GM18861 (cell line): ENCODE data around the gene WDR62.
A peak's percentile ranks its signal among the peaks of the same experiment; 100 is the strongest.
"Not testable (repeated sequence)": the region's sequence is repeated elsewhere in the genome, so short reads cannot be mapped to it uniquely, and the experiment has no call there.

Experiments used
- ATAC-seq: cut with Tn5 transposase; IDR thresholded peaks from one replicate; pipeline ENCODE4 v1.9.1; 2021; ENCODE audit not compliant: unreplicated experiment

Gene WDR62

DNA sequence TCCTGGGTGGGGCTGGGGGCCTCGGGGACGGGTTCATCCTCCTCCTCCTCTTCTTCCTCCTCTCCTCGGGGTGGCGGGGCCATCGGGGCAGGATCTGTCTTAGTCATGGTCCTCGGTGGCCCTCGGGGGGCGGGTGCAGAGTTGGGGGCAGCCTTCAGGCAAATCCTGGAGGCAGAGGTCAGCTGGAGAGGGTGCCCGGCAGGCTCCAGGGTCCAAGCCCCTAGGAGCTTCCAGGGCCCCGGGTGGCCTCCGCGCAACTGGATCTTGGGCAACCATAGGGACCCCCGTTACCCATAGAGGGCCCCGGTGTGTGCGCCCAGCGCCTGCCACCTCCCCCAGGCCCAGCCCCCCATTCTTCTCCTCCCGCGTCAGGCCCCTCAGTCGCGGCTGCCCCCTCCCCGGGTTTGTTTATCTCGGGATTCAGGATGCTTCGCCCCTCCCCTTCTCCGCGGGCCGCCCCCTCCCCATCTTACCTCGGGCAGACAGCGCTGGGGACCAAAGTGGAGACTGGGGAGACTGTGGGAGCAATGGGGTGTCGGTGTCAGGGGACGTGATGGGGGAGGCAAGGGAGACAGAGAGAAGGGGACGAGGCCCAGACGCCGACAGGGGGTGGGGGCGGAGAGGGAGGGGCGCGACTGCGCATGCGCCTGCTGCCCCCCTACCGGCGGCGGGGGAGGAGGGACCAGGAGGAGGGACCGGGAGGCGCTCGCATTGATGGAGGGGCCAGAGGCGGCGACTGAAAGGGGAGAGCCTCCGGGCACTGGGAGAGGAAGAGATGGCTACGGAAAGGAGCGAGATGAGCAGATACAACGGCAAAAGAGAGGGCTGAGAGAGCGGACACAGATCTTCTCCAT lies 22.2 kb upstream of the WDR62 start, which contains the start of gene CLIP3:
TSS of gene CLIP3 (minus strand) at position 623 of the 854 bp plus-strand sequence. CDS start at position 107, 516 bp downstream.
- no peak for ATAC-seq

DNA sequence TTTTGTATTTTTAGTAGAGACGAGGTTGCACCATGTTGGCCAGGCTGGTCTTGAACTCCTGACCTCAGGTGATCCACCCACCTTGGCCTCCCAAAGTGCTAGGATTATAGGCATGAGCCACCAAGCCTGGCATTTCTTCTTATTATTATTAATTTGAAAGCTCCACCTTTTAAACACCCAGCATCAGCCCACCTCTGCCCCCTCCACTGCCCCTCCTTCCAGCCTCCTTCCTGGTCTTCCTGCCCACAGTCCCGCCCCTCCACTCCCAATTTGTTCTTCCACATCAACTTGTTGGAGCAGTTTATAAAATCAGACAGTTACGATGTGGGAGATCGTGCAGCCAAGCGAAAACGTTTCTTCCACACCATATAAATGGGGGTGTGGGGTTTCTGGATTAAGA lies 14.2 kb upstream of the WDR62 start:
- ATAC-seq = no peak

DNA sequence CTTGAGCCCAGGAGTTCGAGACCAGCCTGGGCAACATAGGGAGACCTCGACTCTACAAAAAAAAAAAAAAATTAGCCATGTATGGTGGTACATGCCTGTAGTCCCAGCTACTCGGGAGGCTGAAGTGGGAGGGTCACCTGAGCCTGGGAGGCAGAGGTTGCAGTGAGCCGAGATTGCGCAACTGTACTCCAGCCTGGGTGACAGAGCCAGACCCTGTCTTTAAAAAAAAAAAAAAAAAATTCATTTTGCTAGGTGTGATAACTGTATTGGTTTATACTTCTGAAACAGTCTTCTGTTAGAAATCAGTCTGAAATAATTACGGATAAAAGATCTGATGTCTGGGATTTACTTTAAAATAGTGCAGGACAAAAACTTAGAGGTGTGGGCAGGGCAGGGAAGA lies 13.6 kb upstream of the WDR62 start:
- not testable (repeated sequence) for ATAC-seq

DNA sequence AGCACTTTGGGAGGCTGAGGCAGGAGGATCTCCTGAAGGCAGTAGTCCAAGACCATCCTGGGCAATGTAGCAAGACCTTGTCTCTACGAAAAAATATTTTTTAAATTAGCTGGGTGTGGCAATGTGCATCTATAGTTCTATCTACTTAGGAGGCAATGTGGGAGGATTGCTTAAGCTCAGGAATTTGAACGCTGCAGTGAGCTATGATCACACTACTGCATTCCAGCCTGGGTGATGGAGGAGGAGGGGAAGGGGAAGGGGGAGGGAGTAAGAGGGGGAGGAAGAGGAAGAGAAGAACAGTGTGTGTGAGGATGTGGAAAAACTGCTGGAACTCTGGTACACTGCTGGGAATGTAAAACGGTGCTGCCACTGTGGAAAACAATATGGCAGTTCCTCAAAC lies 12.9 kb upstream of the WDR62 start:
- no peak for ATAC-seq

DNA sequence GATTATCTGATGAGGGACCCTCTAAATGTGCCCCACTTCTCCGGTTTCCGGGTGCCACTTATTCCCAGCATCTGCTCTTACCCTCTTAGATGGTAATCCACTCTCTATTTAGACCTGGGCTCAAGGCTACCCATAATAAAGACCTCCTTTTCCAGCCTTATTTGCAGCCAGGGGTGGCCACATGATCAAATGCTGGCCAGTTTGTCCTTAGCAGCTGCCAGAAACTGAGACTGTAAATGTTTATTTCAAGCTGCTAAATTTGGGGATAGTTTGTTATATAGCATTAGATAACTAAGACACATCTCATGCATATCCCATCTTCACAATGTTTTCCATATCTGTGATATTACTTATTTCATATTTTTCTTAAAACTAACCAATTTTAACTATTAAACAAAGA lies 10.7 kb upstream of the WDR62 start:
- no peak for ATAC-seq

DNA sequence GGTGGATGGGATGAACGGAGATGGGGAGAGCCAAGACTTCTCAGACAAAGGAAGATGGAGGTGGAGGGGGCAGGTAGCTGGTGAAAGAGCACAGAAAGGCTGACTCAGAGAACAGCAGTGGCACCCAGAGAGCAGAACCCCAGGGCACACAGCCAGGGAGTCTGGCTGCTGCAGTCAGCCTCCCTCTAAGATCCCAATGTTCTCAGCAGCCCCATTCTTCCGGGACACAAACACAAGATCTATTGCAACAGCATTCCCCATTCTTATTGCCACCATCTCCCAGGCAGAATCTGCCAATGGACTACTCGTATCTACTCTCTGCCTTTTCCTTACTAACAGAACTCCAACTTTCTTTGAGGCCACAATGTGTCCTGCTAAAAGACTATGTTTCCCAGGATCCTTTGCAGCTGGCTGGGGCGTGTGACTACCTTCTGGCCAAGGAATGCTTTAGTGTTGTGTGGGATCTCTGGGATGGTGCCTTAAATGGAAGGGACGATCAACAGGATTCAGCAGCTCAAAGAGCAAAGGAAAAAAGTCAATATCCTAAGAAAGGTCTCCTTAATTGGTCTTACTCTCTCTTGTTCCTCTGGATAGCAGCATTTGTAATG lies 8.2 kb upstream of the WDR62 start:
- no peak for ATAC-seq

DNA sequence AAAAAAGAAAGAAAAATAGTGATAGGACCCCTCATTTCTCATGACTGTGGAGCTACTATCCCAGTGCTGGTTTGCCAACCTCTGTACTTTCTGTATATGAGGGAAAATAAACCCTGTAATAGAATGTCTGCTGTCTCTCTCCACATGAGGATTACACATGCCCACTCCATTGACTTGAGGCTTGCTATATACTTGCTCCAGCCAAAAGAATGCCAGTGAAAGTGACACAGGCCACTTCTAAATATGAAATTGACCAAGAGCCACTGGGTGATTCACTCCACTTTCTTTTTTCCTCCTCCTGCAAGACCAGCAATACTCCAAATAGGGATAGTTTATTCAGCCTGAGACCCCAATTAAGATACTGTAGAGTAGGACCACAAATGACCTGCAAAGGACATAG lies 6.9 kb upstream of the WDR62 start:
- no peak for ATAC-seq

DNA sequence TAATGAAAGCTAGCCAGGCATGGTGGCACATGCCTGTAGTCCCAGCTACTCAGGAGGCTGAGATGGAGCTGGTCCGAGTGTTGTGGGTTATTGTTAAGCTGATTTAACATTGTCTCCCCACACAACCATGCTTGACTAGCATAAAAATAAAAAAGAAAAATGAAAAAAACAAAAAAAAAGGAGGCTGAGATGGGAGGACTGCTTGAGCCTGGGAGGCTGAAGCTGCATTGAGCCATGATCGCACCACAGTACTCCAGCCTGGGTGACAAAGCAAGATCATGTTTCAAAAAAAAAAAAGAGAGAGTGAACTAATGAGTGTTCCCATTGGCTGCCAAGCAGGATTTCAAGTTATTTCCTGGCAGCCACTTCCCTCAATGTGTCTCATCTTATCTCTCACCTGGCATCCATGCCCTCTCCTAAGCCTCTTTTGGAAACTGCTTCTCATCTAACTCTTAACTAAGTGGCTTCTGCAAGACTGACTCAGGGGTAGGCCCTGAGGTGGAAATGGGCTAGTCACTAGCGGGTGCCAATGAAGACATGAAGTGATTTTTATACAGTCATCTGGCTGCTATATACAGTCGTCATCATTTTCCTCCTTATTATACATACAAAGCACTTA lies 5.5 kb upstream of the WDR62 start:
- no peak for ATAC-seq

DNA sequence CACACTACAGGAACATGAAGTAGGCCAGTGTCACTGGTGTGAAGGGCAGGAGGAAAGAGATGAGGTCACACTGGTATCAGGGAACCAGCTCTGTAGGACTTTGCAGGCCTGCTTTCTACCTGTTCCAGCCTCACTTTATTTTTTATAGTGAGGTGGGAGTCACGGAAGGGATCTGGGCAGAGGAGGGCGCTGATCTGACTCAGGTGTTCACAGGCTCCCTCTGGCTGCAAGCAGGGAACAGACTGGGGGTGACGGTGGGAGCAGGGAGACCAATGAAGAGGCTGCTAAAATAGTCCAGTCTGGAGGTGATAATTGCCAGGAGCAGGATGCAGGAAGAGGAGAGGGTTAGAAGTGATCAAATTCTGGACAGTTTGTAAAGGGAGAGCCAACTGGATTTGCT lies 3.5 kb upstream of the WDR62 start:
- ATAC-seq = no peak

DNA sequence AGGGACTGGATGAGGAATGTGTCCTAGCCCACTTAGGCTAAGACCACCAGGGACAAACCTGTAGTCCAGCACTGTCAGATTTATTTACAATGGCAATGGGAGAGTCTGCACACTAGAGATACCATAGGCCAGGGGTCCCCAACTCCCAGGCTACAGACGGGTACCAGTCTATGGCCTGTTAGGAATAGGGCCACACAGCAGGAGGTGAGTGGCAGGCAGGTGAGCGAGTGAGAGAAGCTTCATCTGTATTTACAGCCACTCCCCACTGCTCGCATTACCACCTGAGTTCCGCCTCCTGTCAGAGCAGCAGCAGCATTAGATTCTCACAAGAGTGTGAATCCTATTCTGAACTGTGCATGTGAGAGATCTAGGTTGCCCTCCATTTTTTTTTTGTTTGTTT lies 3.1 kb upstream of the WDR62 start:
- ATAC-seq = no peak

DNA sequence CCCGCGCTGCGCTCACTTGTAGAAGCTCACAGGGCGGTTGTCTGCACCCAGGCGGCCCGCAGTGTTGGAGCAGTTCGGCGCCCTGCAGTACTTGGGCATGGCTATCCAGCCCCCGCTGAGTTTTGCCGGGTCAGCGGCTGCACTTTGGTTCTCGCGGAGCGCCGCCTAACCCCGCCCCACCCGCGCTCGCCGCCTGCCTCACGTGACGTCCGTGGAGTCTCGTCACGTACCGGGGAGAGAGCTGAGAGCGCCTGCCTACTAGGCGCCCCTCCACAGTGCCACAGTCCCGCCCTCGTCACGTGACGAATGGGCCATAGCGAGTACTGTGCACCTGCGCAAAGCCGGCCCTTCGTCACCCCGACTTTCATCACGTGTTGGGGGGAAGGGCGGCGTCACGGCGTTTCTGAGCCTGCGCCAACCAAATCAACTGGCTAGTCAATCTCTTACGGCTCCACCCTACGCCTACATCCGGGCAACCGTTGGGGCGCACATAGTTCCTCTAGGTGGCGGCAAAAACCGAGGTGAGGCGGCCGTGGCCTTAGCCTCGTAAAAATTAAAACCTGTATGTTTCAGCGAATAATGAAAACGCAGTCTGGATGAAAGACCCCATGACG lies 471 bp upstream of the WDR62 start, which contains the start of gene THAP8:
TSS of gene THAP8 (minus strand) at position 167 of the 614 bp plus-strand sequence. CDS start at position 99, 68 bp downstream.
- ATAC-seq = peak; percentile 73

DNA sequence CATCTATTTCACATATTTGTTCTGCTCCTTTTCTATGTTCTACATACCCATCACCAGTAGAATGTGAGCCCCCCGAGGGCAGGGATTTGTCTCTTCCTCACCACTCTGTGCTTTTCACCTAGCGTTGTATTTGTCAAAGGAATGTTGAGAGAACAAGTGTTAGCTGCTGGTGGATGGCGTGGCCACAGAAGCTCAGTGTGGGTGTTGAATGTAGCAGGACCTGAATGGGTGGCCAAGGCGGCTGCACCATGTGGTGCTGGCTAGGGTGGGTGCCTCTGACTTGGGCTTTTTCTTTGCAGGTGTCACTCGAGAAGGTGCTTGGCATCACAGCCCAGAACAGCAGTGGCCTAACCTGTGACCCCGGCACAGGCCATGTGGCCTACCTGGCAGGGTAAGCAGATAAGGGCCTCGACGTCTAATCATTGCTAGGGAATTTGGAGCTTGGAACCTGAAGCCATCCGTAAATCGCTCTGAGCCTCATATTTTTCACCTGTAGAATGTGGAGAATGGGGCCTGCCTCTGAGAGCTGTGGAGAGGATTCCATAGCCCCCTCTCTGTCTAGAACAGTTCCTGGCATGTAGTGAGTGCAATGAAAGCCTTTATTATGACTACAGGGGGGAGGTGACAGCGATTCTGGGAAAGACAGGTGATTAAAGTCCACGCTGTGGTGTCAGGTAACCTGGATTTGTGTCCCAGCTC lies 3.9 kb downstream of the WDR62 start:
- no peak for ATAC-seq

DNA sequence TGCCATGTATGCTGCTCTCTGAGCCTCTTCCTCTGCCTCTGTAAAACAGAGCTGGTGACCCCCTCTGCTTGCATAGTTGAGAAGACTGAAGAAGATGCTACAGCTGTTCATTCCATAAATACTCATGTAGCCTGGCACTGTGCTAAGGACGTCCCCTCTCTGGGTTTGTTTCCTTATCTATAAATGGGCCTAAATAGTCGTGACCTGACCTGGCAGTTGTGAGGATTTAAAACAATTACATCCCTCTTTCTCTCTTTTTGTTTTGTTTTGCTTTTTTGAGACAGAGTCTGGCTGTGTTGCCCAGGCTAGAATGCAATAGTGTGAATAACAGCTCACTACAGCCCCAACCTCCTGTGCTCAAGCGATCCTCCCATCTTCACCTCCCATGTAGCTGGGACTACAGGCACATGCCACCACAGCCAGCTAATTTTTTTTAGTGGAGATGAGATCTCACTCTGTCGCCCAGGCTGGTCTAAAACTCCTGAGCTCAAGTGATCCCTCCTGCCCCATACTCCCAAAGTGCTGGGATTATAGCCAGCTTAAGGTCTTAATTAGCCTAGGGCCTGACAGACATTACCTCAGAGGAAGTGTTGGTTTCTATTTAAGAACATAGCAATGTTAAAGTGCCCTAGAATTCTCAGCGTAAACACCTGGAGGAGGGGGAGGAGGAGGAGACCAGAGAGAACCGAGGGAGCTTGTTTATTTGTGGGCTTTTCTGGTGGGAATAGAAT lies 4.6 kb downstream of the WDR62 start:
- ATAC-seq = no peak

DNA sequence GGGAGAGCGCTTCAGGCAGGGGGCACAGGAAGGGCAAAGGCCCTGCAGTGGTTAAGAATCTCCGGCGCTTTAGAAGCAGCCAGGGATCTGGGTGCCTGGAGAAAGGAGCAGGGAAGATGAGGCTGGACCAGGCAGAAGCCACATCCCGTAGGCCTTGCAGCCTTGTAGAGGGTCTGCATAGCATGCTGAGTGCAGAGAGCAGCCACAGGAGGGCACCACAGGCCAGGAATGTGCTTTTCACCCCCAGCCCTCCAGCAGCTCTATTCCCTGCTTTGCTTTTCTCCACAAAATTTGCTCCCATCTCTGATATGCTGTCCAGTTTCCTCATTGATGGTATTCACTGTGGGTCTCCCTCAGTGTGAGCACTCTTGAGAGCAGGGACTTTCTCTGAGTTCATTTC lies 5.7 kb downstream of the WDR62 start:
- ATAC-seq = no peak

DNA sequence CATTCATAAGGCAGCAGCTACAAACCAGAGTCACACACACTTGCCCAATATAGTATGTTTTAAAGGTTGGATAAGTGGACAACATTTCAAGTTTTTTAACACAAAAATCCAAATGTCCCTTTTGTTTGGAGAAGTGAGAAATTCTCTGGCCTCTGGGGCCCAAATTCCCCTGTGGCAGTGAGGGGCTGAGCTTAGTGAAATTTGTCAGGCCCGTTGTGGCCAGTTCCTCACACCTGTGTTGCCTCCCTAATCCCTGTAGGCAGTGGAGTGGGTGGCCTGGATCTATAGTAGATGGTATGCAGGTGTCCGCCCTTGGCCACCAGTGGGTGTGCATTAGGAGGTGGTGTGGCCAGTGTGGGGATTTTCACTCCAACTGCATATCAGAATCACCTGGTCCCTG lies 6.7 kb downstream of the WDR62 start:
- no peak for ATAC-seq

DNA sequence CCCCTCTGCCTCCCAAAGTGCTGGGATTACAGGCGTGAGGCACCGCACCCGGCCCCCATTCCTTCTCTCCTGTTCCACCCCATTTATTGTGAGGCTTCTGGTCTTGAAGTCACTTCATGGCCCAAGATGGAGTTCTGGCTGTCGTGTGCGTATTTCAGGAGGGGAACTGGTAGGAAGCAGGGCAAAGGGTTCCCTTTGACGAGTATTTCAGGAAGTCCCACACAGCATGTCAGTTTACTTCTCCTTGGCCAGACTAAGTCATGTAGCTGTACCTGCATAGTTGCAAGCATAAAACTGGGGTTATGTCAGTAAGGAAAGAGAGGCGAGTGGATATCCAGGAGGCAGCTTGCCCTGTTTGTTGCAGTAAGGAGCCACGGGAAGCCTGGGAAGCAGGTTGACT lies 10.1 kb downstream of the WDR62 start:
- ATAC-seq = no peak

DNA sequence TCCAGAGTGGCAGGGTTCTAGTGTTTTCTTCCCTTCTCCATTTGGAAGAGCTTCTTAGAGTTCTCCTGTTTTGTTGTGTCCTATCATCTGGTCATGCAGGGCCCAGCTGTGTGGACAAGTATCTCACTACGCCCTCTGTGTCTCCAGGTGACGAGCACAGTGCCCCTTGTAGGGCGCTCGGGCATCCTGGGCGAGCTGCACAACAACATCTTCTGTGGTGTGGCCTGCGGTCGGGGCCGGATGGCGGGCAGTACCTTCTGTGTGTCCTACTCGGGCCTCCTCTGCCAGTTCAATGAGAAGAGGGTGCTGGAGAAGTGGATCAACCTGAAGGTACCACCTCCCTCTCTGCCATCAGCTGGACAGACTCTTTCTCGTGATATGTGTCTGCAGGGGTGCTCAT lies 13.0 kb downstream of the WDR62 start:
- no peak for ATAC-seq

DNA sequence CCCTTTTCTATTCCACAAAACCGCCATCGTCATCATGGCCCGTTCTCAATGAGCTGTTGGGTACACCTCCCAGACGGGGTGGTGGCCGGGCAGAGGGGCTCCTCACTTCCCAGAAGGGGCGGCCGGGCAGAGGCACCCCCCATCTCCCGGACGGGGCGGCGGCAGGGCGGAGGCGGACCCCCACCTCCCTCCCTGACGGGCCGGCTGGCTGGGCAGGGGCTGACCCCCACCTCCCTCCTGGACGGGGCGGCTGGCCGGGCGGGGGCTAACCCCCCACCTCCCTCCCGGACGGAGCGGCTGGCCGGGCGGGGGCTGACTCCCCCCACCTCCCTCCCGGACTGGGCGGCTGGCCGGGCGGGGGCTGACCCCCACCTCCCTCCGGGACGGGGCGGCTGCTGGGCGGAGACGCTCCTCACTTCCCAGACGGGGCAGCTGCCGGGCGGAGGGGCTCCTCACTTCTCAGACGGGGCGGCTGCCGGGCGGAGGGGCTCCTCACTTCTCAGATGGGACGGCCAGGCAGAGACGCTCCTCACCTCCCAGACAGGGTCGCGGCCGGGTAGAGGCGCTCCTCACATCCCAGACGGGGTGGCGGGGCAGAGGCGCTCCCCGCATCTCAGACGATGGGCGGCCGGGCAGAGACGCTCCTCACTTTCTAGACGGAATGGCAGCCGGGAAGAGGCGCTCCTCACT lies 14.3 kb downstream of the WDR62 start:
- not testable (repeated sequence) for ATAC-seq

DNA sequence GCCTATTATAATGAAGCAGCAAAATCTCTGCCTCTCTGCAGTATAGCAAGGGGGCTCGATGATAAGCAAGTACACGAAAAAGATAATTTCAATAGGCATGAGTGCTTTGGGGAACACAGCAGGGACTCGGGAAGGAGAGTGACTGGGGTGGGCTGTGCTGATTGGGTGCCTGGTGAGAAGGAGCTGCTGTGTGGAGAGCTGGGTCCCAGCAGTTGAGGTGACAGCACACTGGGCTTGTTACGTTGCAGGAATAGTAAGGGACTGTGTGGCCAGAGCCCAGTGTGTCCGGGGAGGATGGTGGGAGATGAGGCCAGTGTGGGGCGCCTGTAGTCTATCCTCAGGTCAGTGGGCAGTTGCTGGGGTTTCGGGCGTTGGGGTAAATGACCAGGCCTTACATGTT lies 17.4 kb downstream of the WDR62 start:
- ATAC-seq = no peak
